NCI-H2196 (cell line): ENCODE results near the gene ITGA11.

ENCODE experiments used
- DNase-seq: peaks from one replicate; lab custom pipeline; 2025; ENCODE audit not compliant: unreplicated experiment; lab: John Stamatoyannopoulos, UW

The ITGA11 gene, protein sequence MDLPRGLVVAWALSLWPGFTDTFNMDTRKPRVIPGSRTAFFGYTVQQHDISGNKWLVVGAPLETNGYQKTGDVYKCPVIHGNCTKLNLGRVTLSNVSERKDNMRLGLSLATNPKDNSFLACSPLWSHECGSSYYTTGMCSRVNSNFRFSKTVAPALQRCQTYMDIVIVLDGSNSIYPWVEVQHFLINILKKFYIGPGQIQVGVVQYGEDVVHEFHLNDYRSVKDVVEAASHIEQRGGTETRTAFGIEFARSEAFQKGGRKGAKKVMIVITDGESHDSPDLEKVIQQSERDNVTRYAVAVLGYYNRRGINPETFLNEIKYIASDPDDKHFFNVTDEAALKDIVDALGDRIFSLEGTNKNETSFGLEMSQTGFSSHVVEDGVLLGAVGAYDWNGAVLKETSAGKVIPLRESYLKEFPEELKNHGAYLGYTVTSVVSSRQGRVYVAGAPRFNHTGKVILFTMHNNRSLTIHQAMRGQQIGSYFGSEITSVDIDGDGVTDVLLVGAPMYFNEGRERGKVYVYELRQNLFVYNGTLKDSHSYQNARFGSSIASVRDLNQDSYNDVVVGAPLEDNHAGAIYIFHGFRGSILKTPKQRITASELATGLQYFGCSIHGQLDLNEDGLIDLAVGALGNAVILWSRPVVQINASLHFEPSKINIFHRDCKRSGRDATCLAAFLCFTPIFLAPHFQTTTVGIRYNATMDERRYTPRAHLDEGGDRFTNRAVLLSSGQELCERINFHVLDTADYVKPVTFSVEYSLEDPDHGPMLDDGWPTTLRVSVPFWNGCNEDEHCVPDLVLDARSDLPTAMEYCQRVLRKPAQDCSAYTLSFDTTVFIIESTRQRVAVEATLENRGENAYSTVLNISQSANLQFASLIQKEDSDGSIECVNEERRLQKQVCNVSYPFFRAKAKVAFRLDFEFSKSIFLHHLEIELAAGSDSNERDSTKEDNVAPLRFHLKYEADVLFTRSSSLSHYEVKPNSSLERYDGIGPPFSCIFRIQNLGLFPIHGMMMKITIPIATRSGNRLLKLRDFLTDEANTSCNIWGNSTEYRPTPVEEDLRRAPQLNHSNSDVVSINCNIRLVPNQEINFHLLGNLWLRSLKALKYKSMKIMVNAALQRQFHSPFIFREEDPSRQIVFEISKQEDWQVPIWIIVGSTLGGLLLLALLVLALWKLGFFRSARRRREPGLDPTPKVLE

DNA sequence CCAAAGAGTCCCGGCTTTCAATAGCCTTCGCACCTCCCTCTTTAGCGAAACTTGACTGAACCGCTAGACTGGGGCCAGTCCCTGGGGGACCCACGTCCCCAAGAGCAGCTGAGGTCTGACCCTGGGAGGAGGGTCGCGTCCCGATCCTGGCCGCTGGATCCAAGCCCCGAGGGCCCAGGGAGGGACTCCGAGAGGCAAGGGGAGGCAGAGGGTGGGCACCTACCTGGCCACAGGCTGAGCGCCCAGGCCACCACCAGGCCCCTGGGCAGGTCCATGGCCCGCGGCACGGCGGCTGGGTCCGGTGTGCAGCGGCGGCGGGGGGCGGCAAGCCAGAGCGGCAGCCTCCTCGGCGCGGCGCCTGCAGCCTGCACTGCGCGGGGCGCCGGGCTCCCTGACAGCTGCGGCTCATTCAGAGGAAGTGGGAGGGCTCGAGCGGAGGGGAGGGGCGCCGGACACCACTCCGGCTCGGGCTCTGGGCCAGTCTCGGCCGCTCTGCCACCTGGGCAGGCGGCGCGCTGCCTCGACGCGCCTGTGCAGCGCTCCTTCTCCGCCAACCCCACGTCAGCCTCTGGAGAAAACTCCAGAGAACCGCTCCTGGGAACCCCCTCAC, at the start of gene ITGA11:
Gene ITGA11, minus strand, starts transcription at position 372 of the 610 bp plus-strand sequence. Its CDS starts 97 bp downstream, at position 275.
- DNase-seq: peak; percentile 45

DNA sequence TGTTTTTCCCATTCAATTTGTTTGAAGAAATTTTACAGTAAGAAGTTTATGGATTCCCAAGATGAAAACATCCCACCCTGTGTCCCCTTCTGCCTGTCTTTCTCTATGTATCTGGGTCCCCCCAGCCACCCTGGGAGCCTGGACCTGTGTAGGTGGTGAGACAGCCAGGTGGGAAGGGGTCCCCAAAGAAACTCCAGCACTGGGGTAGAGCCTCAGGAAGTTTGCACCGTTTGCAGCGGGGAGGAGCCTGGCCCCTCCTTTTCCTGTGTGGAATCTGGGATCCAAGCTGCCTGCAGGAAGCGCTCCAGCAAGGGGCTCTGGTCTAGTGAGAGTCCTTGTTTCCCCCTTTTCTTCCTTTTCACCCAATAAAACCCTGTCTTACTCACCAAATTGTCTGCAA, 49.4 kb upstream of the ITGA11 start:
- no peak for DNase-seq

DNA sequence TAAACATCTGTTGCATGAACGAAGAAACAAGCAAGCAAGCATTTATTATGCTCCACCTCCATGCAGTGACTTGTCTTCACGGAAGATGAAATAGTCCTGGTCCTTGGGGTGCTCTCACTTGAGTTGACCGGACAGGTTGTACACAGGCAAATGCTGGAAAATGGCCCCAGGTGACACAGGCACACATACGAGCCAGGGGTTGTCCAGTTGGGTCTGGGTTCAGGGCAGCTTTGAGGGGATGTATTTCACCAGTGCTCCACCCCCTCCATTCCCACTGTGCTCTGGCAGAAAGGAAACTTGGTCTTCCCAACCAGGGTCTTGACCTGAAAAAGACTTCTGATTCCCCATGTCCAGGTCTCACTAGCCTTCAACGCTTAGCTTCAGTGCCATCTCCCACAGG, 48.3 kb upstream of the ITGA11 start:
- DNase-seq: no peak

DNA sequence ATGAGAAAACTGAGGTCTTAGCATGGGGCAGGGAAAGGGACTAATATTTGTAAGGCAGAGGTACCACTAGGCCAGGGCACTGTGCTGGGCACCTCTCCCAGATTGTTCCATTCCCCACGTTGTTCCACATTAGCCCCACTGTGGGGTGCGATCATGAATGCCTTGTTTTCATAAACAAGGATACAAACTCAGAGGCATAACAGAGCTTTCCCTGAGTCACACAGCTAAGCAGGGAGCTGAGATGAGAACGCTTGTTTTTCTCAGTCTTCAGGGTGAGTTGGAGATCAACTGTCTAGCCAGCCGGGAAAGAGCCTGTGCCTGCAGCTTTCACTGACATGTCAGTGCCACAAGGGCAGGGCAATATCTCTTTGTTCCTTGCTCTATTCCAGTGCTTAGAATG, 47.9 kb upstream of the ITGA11 start:
- DNase-seq: no peak

DNA sequence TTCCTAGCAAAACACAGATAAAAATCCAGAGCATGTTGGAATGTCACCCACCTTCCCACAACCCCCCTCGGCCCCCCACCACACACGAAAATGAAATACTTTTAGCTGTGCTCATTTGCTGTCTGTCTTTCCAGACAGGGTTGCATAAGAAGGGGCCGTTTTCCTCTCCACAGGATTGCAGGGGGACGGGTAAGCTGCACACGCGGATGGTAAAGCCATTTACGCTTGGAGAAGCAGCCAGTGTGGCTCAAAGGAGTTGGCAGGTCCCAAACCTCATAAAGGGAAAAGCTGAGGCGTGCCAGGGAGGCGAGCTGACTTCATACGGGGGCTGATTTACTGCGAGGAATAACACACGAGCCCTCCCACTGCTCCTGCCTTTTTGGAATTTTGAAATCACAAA, 47.4 kb upstream of the ITGA11 start:
- no peak for DNase-seq

DNA sequence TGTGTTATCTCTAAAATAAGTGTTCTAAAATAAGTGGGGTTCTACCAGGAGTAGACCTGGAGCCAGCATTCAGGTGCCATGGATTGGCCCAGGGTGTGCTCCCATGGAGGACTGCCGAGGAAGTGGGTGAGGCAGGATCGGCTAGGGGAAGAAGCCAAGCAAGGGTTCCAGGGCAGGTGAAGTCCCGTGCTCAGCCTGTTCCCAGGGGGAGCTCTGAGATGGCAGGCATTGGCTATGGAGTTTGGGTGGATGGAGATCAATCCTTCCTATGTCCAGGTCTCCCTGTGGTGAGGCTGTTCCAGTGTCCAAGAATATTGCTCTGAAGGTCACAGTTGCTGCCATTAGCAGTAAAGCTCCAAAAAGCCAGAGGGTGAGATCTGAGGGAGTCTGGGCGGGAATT, 46.9 kb upstream of the ITGA11 start:
- no peak for DNase-seq

DNA sequence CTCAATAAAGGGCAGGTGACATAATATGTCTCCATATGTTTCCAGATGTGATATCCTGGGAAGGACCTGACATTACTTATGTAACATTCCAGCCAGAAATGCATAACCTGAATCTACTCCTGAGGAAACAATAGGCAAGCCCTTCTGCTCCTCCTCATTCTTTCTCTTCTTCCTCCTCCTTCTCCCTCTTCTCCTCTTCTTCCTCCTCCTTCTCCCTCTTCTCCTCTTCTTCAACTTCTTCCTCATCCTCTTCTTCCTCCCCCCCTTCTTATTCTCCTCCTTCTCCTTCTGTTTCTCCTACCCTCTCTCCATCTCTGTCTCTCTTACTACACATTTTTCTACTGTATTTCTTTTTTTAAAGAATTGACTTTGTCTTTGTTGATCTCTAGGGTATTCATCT, 43.5 kb upstream of the ITGA11 start:
- DNase-seq: no peak

DNA sequence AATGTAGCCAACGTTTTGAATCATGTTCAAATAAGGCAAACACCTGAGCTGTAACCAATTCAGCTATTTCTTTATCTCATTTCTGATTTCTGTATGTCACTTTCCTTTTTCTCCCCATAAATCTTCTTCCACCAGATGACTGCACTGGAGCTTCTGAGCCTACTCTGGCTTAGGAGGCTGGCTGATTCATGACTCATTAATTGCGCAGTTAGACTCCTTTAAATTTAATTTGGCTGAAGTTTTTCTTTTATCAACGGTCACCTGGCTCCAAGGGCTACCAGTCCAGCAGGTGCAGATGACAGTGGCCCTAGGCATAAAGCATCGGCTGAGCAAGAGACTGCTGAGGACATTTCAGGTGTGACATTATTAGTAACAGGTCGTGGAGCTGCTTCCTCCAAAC, 39.6 kb upstream of the ITGA11 start:
- DNase-seq: no peak

DNA sequence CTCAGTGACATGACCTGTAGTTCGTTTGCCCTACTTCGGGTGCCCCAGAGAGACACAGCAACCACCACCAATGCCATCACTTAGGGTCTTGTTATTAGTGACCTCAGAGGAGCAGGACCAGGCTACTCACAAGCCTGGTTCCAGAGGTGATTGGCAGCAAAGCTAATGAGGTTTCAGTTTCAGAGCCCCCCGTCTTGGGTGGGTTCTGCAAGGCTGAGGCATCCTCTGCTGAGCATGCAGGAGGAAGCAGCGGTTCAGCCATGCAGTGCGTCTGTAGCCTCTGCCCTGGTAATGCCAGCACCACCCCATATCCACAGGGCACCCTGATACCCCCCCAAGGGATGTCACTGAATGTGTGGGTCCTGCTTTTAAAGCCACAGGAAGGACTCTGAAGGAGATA, 39.0 kb upstream of the ITGA11 start:
- DNase-seq: no peak

DNA sequence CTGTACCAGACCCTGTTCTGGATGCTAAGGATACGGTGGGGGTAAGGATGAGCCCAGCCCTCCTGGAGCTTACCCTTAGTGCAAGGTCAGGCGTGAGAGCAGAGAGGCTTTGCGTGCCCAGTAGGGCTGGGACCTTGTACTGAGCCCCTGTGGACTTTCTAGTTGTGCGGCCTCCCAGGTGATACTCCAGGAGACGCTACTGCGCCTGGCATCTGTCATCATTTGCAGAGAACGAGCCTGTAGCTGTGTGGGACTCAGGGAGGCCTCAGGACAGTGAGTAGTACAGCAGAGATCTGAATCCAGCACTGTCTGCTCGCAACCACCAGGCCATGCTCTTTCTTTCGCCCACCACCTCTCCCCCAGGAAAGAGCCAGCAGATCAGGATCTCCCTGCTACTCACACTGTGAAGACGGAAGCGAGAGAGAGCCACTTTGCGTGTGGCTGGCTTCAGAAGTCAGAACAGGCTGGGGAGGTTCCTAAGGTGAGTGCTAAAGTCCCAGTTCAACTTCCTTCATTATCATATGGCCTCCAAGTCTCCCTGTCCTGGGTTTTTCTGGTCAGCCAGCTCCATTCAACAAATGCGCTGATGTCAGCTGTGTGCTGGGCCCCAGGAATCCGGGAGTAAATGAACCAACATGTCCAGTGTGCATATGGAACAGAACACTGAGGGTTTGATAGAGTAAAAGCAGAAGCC, 38.2 kb upstream of the ITGA11 start:
- DNase-seq: no peak

DNA sequence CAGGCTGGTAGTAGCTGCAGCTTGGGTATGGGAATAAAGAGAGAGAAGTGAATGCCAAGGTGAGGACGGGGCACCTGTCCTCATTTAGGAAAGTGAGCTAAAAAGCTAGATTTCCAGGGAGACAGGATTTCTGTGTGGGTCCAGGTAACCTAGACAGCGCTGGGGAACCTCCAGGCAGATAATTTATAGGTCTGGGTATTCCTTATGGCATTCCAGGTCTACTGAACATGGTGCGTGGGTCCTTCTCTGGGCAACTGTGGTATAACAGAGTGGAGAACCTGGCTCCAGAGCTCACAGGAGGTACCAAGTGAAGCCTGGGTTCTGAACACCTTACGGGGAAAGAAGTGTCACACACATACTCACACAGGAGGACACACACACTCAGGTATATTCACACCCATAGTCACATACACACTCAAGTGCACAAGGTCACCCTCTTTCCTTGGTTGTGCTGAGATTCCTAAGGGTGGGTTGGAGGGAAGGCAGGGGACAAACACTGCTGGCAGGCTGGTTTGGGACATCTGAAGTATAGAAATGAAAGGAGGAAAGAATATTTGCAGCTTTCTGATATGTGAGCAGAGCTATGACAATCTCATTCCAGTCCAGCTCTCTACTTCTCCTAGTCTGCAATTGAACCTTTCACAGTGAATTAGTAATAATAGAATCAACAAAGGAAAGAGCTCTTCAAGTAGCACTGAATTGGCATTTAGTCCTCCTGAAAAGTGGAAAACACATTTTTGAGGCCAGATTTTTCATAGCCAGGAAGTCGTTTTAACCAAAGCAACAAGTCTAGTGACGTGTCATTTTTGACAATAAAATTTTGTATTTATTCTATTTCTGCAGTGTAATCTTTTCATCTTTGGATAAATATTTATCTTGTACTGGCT, 37.4 kb upstream of the ITGA11 start:
- no peak for DNase-seq

DNA sequence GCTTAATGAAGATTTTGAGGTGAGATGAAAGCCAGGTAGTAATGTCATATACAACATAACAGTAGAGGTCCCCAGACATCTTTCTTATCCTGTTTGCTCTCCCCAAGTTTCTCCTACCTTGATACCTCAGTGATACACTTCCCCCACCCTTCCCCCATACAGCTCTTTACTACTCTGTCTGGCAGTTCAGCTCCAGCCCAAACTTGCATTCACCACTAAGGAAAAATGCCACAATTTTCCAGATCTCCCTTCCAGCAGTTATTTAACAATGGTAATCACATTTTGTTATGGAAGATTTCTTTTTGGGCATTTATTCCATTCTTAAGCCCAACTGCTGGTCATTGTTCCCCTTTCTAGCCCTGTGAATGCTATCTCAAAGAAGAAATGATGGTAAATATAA, 34.9 kb upstream of the ITGA11 start:
- DNase-seq: no peak

DNA sequence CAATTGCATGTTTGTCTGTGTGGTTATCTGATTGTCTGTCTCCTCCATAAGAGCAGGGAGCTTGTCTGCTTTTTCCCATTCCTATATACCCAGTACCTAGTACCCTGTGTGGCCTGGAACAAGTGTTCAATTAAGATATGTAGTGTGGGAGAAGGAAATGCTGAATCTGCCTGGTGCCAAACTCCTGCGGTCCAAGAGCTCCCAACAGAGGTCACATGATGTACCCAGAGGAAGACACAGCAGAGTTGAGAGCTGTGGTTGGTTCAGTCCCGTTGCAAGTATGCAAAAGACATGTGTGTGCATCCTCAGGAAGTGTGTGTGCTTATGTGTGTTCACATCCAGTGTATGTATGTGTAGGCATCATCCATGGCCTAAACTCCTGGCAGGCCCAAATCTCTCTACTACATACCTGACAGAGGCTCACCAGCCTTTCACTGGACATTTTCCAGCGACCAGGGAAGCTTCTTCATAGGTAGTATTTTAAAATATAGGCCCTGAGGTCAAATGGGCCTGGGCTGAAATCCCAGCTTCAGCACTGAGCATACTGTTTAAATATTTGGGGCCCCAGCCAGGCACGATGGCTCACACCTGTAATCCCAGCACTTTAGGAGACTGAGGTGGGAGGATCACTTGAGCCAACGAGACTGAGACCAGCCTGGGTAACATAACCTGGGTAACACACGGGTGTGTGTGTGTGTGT, 34.0 kb upstream of the ITGA11 start:
- DNase-seq: no peak

DNA sequence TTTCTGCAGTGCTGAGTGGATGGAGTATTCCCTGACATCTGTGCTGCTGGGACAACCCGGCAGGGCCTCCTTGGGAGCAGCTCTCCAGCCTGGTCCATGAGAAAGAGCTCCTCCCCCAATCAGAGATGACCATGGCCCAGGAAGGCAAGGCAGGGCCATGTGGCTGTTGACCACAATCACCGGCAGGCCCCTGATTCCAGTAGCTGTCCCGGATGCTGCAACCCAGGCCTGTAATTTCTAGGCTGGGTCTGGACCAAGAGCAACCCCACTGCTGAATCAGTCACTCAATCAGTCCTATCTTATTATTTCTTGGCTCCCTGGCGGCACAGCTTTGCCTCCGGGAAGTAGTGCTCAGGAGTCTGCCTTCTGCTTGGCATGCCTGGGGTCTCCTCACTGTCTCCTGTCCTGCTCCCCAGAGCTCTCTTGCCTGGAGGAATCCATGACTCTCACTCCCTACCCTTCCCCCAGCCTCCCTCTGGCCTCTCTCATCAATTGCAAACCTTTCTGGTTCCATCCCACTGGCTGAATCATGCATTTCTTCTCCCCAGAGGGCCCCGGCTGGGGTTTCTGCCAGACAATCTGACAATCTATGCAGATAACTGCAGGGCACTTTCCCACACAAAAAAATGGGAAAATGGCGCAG, 32.6 kb upstream of the ITGA11 start:
- no peak for DNase-seq

DNA sequence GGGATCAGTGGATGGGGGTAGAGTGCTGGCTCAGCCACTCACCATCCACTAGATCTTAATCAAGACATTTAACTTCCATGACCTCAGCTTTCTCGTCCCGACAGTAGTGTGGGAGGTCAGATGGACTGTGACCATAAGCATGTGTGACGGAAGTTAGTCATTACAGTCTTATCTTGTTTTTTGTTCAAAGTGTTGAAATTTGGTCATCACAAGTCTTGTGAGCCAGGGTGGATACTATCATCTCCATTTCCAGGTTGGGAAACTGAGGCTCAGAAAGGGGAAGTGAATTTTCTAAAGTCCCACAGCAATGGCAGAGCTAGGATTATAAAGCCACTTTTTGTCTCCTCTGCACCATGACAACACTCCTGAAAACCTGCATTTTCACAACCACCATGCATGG, 32.0 kb upstream of the ITGA11 start:
- no peak for DNase-seq

DNA sequence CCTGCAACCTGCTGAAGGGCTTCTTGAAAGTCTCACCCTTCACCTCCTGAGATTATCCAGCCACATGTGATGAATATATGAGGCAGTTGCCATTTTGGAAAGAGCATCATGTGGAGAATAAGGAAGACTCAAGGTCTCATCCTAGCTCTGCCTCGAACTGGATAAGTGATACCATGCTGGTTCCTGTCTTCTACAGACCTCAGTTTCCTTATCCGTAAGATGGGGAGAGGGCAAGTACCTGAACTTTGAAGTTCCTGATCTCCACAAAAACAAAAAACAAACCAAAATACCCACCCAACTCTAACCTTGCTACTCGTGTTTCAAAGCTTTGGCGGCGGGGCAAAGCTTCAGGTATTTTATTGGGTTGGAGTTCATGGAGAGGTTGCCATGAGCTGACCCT, 31.5 kb upstream of the ITGA11 start:
- DNase-seq: no peak

DNA sequence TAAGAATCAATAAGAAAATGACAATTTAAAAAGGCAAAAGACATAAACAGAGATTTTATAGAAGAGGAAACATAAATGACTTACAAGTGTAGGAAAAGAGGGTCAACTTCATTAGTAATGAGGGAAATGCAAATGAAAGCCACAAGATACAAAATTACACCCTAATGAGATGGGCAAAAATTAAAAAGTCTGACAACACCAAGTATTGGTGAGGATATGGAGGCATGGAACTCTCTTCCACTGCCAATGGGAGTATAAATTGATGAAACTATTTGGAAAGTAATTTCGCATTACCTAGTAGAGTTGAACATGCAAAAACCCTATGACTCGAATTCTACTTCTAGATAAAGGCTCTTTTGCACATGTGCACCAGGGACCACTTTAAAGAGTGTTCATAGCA, 28.2 kb upstream of the ITGA11 start:
- no peak for DNase-seq

DNA sequence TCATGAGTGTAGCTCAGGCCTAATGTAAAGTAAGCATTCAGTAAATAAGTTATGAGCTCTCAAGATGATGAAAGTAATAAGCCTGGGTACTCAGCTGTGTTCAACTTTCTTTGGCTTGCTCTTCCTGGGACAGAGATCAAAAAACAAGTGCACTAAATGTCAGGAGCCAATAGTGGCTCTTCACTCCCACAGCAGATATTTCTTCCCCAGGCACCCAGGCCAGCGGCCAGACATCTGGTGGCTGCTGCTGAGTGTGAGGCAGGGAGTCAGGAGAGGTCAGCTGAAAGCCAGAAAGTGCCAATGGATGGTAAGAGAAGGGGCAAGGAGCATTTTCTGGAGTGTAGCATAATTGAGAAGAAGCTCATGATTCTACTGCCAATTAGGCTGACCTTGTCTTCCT, 18.2 kb upstream of the ITGA11 start:
- no peak for DNase-seq

DNA sequence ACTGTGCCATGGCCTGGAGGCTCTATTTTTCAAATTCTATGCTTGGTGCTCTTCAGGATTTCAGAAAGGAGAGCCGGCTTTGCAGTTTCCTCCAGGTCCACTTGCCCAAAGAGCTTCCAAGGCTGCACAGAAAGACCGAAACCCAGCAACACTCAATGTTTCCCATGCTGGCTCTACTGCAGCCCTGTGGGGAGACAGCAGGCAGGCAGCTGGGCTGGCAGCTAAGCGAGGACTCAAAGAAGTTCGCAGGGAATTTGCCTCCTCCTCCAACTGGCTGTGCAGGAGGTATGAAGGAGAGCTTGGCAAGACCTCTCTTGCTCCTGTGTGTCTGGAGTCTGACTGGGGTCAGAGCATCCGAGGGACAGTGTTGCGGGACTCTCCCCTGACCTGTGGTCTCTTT, 17.4 kb upstream of the ITGA11 start:
- DNase-seq: no peak
